MCF 10A (cell line): ENCODE measurements around the gene ZNF581. TPM values are rescaled to one million over a fixed set of nuclear protein-coding genes. Genes with fewer than 3 reads are reported as not detected.

Experiments
- BruUV-seq: library from RNA; stranded (reverse); fragments of 400-500 nt; replicated peaks from 2 replicates; lab custom pipeline; 2021; lab: Mats Ljungman, UMichigan
- CTCF ChIA-PET: fragments of 300-600 bp; sonication (Branson Sonifier 250); formaldehyde crosslinking; extraction: SDS; loops from one replicate; lab custom pipeline; 2021; ENCODE audit warnings: antibody characterized with exemption, inconsistent platforms; lab: Yijun Ruan, JAX
- POLR2A ChIA-PET: fragments of 300-600, 350-650 bp; sonication (Branson Sonifier 250); formaldehyde crosslinking; extraction: SDS; loops from one replicate; lab custom pipeline; 2020; ENCODE audit warnings: antibody characterized with exemption, inconsistent platforms; lab: Yijun Ruan, JAX
- DNase-seq: peaks from one replicate; pipeline ENCODE4 v3.0.0-alpha.2; 2018; ENCODE audit not compliant: unreplicated experiment
- H3K27ac Mint-ChIP-seq: one replicate; pipeline ENCODE4 v1.8.0; 2022; ENCODE audit warnings: mild to moderate bottlenecking, low read depth, mixed read lengths; ENCODE audit not compliant: unreplicated experiment
- H3K27me3 Mint-ChIP-seq: one replicate; pipeline ENCODE4 v1.8.0; 2022; ENCODE audit warnings: mixed read lengths; ENCODE audit not compliant: insufficient read depth, unreplicated experiment
- H3K36me3 Mint-ChIP-seq: one replicate; pipeline ENCODE4 v1.8.0; 2022; ENCODE audit warnings: mild to moderate bottlenecking, moderate library complexity, mixed read lengths; ENCODE audit not compliant: insufficient read depth, unreplicated experiment
- H3K4me1 Mint-ChIP-seq: one replicate; pipeline ENCODE4 v1.8.0; 2022; ENCODE audit warnings: mixed read lengths; ENCODE audit not compliant: insufficient read depth, unreplicated experiment
- H3K4me3 Mint-ChIP-seq: one replicate; pipeline ENCODE4 v1.8.0; 2022; ENCODE audit warnings: mild to moderate bottlenecking, moderate library complexity, mixed read lengths; ENCODE audit not compliant: unreplicated experiment
- H3K9me3 Mint-ChIP-seq: one replicate; pipeline ENCODE4 v1.8.0; 2022; ENCODE audit warnings: mixed read lengths; ENCODE audit not compliant: unreplicated experiment
- intact Hi-C: fragments of 100-400 bp; cut with micrococcal nuclease; formaldehyde crosslinking; loops from 2 replicates; pipeline ENCODE4 v1.14.1; 2022
- total RNA-seq: library from RNA; stranded (reverse); gene quantifications from 2 replicates; pipeline ENCODE4 v1.2.3, GENCODE V29; 2022
- TF ChIP-seq, protein P1 (sequence below): fragments of 200-600 bp; IDR thresholded peaks from one replicate; pipeline ENCODE4 v1.8.0; 2022; ENCODE audit warnings: antibody characterized with exemption, mild to moderate bottlenecking; ENCODE audit not compliant: unreplicated experiment

ZNF581 gene
- total RNA-seq, 1 experiment from 2014 or later: 25.7 TPM

GRCh38 chr19:55659822-55660221 is 16.4 kb downstream of the ZNF581 start:
- TF ChIP-seq, protein P1, sequence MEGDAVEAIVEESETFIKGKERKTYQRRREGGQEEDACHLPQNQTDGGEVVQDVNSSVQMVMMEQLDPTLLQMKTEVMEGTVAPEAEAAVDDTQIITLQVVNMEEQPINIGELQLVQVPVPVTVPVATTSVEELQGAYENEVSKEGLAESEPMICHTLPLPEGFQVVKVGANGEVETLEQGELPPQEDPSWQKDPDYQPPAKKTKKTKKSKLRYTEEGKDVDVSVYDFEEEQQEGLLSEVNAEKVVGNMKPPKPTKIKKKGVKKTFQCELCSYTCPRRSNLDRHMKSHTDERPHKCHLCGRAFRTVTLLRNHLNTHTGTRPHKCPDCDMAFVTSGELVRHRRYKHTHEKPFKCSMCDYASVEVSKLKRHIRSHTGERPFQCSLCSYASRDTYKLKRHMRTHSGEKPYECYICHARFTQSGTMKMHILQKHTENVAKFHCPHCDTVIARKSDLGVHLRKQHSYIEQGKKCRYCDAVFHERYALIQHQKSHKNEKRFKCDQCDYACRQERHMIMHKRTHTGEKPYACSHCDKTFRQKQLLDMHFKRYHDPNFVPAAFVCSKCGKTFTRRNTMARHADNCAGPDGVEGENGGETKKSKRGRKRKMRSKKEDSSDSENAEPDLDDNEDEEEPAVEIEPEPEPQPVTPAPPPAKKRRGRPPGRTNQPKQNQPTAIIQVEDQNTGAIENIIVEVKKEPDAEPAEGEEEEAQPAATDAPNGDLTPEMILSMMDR: no peak
- Mint-ChIP-seq H3K9me3 (no peaks in the 10 kb centered on the region), H3K27ac (no peak overlapping the region), H3K4me3 (peak overlapping the region; percentile 52), H3K27me3 (no peaks in the 10 kb centered on the region), H3K4me1 (peaks cover 29% of the 10 kb centered on the region), H3K36me3 (peaks cover 51% of the 10 kb centered on the region)
- BruUV-seq: no TSS peak
- POLR2A ChIA-PET: no interaction called here
- no peak for DNase-seq
- intact Hi-C loops: no loop called here
- CTCF ChIA-PET: interaction anchor here (0.9 kb wide), 1 partner anchor 8 kb away, joined by 3 read pairs; no protein-coding TSS in a partner anchor

DNA sequence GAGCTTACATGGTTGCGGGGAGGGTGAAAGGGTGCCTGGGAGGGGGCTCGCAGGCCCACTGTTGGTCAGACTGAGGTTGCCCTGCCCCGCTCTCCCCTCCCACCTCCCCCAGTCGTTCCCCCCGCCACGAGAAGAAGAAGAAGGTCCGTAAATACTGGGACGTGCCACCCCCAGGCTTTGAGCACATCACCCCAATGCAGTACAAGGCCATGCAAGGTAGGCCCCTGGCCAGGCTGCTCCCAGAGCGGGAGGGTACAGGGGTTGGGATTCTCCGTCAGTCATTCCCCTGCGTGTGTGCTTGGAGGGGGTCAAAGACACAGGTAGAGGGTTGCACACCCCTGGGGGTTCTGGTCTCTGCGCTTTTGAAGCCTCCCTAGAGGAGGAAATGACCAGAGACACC is 17.0 kb downstream of the ZNF581 start:
- BruUV-seq: no TSS peak
- TF ChIP-seq, protein P1: no peak
- POLR2A ChIA-PET: no interaction called here
- DNase-seq: no peak
- Mint-ChIP-seq H3K27me3 (no peaks in the 10 kb centered on the region), H3K27ac (no peak overlapping the region), H3K36me3 (peaks cover 47% of the 10 kb centered on the region), H3K9me3 (no peaks in the 10 kb centered on the region), H3K4me1 (peaks cover 29% of the 10 kb centered on the region), H3K4me3 (peak overlapping the region; percentile 52)
- CTCF ChIA-PET: interaction anchor here (0.9 to 1.2 kb wide), 2 partner anchors 8 to 11 kb away, joined by 3 read pairs; no protein-coding TSS in a partner anchor
- intact Hi-C loops: no loop called here

DNA sequence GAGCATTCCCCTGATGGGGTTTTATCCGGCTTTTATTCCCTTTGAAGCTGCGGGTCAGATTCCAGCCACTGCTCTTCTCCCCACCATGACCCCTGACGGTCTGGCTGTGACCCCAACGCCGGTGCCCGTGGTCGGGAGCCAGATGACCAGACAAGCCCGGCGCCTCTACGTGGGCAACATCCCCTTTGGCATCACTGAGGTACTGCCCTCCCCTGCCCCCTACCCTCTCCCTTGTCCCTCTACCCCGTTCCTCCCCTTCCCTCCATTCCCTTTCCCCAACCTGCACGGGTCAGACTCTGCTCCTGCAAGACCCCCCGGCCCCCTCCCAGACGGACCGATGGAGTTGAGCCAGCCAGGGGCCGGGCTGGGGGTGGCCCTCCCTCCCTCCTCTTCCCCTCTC is 17.5 kb downstream of the ZNF581 start:
- Mint-ChIP-seq H3K4me3 (no peak overlapping the region), H3K9me3 (no peaks in the 10 kb centered on the region), H3K4me1 (peaks cover 27% of the 10 kb centered on the region), H3K27me3 (no peaks in the 10 kb centered on the region), H3K36me3 (peaks cover 50% of the 10 kb centered on the region), H3K27ac (no peak overlapping the region)
- CTCF ChIA-PET: interaction anchor here (1.2 kb wide), 1 partner anchor 11 kb away, joined by 3 read pairs; no protein-coding TSS in a partner anchor
- TF ChIP-seq, protein P1: no peak
- no TSS peak for BruUV-seq
- intact Hi-C loops: no loop called here
- DNase-seq: no peak
- POLR2A ChIA-PET: interaction anchor here (0.6 kb wide), 1 partner anchor 170 kb away, joined by 4 read pairs; no protein-coding TSS in a partner anchor

- Mint-ChIP-seq H3K27ac (peak overlapping the region; percentile 9), H3K36me3 (peaks cover 58% of the 10 kb centered on the region)
- intact Hi-C loops: no loop called here
Measured at GRCh38 chr19:55661826-55662225, 18.4 kb downstream of the ZNF581 start.

More at GRCh38 chr19:55661826-55662225, 18.4 kb downstream of the ZNF581 start:
- no peaks in the 10 kb centered on the region for H3K27me3 Mint-ChIP-seq
- H3K4me3 Mint-ChIP-seq: no peak overlapping the region
- no peaks in the 10 kb centered on the region for H3K9me3 Mint-ChIP-seq
- ChIA-PET CTCF (interaction anchor here (1.7 kb wide), 1 partner anchor 10 kb away, joined by 5 read pairs; no protein-coding TSS in a partner anchor), POLR2A (interaction anchor here (0.9 kb wide), 1 partner anchor 10 kb away, joined by 3 read pairs; no protein-coding TSS in a partner anchor)
- BruUV-seq: no TSS peak
- peaks cover 22% of the 10 kb centered on the region for H3K4me1 Mint-ChIP-seq
- TF ChIP-seq, protein P1: no peak
- DNase-seq: no peak
